ENCODE results near the gene BBOF1.
A peak's percentile ranks its signal among the peaks of the same experiment; 100 is the strongest.

The BBOF1 gene

DNA sequence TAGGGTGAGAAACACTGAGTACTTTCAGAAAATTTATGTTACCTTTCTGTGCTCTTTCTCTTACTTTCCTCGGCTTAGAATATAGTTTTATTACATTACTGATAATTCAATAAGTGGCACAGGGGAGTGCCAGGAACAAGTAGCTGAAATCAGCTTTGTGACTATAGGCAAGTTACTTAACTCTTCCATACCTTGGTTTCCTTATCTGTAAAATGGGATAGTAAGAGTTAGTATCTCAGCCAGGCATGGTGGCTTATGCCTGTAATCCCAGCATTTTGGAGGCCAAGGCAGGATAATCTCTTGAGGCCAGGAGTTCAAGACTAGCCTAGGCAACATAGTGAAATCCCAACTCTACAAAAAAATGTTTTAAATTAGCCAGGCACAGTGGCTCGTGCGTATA is 15.4 kb downstream of the BBOF1 start:
- DNase-seq: no peak

DNA sequence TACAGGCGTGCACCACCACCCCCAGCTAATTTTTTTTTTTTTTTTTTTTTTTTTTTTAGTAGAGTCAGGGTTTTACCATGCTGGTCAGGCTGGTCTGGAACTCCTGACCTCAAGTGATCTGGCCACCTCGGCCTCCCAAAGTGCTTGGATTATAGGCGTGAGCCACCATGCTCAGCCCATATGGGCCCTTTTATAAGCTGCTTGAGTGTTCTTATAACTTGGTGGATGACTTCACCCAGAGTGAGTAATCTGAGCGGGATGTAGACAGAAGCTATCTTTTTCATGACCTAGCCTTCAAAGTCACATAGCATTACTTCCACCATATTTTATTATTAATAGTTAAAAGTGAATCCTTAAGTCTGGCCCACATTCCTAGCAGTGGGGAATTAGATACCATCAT is 16.4 kb downstream of the BBOF1 start:
- no peak for DNase-seq

DNA sequence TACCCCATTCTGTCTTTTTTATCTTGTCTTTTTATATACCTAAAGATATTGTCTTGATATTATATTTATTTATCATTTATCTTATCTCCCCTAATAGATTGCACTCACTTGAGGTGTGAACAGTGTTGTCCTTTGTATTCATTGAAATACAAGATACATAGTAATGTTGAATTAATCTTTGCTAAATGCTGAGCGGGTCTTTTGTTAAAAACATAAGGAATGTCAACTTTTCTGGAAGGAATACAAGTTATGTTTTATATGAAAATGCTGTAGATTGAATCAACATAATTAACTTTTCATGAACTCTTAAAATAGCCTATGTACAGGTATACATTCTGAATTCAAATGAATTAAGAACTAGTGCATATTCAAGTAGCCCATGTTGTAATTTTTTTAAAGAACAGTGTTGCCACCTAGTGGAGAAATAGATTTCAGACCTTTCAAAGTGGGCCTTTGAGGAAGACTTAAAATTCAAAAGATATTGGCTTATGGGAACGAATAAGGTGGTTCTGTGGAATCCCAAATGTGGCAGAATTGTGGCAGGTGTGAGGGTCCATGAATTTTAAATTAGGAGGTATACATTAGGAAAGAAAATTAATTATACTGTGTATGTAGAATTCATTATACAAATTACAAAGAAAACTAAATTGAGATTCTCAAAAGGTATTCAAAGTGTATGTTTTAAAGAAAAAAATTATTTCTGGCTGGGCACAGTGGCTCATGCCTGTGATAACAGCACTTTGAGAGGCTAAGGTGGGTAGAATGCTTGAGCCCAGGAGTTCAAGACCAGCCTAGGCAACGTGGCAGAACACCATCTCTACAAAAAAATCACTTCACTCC is 19.1 kb downstream of the BBOF1 start:
- DNase-seq: no peak

DNA sequence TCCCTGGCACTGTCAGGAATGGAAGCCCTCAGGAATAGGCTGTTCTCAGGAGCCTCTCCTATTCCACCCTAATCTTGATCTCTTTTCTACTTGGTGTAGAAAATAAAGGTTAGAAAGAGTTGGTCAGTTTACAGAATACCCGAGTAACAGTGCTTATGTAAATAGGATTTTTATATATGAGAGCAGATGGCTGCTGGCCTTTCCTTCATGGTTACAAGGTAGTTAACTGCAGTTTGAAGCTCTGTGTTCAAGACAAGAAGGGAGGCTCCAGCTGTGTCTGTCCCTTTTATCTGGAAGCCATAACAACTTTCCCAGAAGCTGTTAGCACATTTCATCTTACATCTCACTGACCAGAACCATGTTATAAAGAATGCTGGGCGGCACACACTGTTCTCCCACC is 23.1 kb downstream of the BBOF1 start:
- no peak for DNase-seq

DNA sequence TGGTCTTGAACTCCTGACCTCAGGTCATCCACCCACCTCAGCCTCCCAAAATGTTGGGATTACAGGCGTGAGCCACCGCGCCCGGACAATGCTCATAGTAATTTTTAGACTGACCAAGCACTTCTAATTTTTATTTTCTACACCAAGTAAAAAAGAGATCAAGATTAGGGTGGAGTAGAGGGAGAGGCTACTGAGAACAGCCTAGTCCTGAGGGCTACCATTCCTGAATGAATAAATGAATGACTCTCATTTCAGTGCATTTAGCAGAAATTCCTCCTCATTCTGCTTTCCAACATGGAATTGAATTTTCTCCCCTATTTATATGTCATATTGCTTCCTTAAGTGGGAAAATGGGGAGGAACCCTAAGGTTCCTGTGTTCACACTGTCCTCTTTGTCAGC is 26.4 kb downstream of the BBOF1 start:
- no peak for DNase-seq

DNA sequence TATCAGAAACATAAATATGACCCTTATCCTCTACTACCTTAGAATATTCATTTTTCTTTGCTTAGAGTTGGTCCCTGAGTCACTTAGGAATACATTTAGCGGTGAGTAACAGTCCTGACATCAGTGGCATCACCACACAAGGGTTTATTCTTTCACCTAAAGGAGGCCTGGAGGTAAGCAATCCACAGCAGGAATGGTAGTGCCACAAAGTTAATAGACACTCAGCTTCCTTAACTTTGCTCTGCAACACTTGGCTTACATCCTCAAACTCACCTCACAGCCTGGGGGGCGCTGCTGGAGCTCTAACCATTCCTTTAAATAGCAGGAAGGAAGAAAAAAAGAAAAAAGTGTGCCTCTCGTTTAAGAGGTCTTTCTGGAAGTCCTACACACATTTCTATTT is 29.1 kb downstream of the BBOF1 start:
- no peak for DNase-seq

GRCh38 chr14:74049876-74050495 is 30.8 kb downstream of the BBOF1 start:
- DNase-seq: no peak

DNA sequence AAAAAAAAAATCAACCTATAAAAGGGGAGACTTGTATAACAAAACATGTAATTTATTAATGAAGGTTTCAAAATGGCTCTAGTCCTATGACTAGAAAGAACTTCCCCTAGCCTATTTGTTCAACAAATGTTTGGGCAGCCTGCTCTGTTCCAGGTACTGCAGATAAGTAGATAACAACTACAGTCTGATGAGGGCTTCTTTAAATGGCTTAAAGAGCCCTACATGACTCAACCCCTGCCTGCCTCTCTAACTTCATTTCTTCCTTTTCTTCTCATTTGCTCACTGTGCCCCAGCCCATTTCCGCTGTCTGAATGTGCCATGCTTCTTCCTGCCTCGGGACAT is 43.6 kb downstream of the BBOF1 start:
- no peak for DNase-seq

DNA sequence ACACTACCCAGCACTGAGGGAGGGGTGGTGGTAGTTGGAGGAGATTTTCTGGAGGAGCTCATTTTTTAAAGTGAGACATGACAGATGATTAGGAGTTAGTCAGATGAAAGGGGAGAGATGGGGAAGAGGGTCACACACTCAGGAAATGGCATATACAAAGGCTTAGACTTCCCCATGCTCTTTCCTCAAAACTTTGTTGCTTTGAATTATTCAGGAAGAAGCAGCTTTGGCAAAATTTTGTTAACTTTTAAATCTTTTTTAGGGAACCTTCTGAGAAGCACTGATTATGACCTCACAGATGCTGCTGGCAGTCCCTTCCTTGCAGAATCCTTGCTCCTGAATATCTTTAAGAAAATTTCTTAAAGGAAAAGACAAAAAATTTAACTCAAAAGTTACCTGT is 45.3 kb downstream of the BBOF1 start:
- no peak for DNase-seq

DNA sequence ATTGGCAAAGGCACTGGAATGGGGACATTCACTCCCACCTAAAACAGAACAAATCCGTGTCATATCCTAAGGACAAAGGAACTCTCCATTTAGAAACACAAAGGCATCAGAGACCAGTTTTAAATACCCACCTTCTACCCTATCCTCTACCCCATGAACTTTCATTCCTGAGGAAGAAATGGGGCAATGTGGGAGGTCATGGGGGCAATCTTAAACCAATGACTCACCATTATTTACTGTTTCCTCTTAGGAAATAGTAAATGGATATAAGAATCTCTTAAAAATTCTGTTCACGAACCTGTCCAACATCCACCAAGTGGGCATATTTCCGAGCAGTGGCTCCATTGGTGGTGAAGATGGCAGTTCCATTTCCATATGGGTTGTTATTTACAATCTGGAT is 45.7 kb downstream of the BBOF1 start:
- DNase-seq: no peak

- DNase-seq: no peak
Measured at GRCh38 chr14:74065746-74066575, 46.8 kb downstream of the BBOF1 start.

- no peak for DNase-seq
Measured at GRCh38 chr14:74077401-74077800, 58.3 kb downstream of the BBOF1 start.

DNA sequence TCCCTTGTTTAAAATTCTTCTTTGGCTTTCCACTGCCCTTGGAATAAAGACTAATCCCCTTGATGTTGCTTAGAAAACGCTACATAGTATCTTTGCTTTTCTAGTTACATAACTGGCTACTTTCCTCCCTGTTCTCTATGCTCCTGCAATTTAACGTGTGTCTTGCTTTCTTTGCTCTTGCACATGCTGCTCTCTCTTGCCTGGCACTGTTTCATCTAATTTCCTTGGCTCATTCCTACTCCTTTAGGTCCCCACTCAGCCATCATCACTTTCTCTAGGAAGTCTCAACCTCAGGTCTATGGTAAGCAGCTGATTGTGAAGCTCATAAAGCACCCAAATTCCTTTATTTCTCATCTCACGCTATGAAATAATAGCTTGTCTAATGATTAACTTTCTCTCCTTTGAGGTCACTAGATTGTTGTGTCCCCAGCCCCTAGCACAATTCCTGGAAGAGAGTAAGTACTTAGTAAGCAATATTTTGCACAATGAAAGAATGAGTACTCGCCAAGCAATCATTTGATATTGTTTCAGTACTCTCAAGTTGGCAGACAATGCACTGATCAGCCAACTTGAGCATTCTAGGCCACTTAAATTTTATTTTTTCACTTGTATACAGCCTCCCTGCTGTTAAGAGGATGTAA is 61.8 kb downstream of the BBOF1 start:
- no peak for DNase-seq

DNA sequence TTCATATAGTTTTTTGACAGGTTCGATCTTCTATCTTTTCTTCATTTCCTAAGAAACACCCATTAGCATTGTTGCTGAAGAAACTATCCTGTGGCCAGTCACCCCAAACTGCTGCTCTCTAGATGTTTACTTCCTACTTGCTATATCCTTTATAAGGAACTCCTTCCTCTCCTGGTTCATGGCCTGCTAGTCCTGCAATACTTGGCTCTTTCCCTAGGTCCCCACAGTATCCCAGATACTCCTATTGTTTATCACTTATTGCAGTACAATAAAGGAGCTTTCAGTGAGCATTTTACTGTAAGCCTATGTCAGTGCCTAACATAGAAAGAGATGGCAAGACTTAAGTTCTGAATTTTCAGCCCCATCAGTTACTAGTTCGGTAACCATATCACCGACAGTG is 62.3 kb downstream of the BBOF1 start:
- DNase-seq: no peak

DNA sequence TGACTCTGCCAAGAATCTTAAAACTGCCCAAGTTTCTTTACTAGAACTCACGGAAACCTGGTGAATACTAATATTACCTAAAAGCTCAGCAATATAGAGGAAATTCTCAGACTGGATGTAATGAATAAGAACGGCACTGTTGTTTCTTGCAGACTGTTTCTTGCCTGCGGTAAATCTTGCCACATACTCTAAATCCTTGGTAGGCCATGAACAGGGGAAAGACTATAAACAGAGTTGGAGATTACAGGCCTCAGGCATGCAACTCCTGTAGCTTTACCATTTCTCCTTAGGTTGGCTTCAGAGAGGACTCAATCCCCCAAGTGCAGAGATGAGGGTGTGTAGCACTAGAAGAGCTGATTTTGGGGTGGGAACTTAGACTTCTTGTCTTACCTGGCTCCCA is 64.0 kb downstream of the BBOF1 start:
- no peak for DNase-seq

GRCh38 chr14:74083784-74084276 is 64.7 kb downstream of the BBOF1 start:
- no peak for DNase-seq

DNA sequence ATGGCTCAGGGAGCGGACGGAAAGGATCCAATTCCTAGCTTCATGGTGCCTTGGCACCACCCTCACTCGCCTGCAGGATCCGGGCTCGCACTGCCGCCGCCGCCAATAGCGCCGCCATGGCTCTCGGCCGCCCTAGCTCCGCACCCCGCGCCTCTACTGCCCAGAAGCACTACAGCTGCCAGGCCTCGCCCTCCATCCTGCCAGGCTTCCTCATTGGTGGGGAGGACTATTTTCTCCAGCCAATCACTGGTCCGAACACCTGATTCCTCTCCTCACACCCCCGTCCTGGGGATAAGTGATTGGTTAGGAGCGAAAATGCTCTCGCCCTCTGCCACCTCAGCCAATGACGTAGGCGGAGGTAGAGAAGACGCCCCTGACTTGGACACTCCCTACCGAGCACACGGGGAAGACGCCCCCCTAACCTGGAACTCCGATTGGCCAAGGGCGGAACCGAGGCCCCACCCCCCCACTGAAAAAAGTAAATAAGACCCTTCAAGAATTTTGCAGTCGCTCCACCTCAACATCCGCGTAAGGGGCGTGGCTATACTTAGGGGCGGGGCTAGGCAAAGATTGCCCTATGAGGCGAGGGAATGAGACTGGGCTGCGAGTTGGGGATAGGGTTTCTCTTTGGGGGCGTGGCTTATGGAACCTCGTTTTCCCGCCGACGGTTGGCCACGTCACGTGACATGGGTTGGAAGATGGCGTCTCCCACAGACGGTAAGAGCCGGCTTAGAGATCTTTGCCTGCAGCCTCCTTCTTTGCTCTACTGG is 65.3 kb downstream of the BBOF1 start, which contains the start of the genes ALDH6A1 and LIN52:
Gene ALDH6A1, minus strand, starts transcription at position 177 of the 770 bp plus-strand sequence. Its CDS starts 59 bp downstream, at position 118.
Gene LIN52, plus strand, starts transcription at position 680 of the 770 bp plus-strand sequence. Its CDS starts 19 bp downstream, at position 699.
- peak; percentile 100 for DNase-seq

DNA sequence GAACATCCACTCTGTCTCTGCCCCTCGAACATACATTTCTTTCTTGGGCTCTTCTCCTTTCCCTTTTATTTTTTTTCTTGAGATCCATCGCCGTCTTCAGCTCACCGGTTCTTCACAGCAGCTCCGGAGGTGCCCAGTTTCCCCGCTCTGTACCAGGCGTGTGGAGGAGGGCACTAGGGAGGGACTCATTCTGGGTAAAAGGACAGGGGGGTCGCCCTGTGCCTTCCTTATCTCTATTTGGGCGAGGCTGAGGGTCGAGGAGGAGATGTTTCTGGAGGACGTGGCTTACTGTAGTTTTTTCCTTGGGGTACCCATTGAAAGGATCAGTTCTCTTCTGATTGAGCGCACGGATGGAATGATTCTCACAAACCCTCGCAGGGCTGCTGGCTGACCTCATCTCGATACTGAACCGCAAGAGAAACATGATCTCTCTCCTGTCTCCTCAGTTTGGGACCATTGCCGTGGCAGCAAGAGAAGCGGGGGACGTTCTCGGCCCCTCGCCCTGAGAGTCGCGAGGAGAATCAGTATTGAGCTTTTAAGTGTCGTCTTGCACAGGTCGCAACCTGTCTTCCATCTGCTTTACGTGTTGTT is 66.0 kb downstream of the BBOF1 start:
- DNase-seq: no peak

- no peak for DNase-seq
Measured at GRCh38 chr14:74085828-74086227, 66.7 kb downstream of the BBOF1 start.

DNA sequence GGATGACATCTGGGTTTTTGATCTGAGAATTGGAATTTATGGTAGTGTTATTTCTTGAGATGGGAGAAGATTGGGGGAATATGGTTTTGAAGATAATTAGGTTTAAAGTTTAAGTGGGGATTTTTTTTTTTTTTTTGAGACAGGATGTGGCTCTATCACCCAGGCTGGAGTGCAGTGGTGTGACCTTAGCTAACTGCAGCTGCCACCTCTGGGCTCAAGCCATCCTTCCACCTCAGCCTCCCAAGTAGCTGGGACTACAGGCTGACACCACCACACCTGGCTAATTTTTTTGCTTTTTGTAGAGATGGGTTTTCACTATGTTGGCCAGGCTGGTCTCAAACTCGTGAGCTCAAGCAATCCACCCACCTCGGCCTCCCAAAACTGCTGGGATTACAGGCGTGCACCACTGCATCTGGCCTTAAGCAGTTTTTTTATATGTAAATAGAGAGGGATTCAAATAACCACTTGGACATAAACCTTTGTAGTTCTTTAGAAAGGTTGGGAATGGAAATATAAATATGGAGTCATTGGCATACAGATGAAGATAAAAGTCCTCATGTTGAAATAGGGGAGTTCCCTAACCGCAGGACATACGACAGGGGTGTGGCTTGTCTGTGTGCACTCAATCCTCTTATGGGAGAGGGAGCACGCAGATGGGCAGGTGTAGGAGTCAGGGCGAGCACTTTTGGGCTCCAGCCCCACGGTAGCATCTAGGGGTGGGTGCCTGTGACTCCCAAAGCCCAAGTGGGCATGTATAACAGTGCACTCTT is 70.3 kb downstream of the BBOF1 start:
- DNase-seq: no peak

- no peak for DNase-seq
Measured at GRCh38 chr14:74105381-74105780, 86.2 kb downstream of the BBOF1 start.

All from activated CD8-positive, alpha-beta memory T cell treated with anti-CD3 and anti-CD28 coated beads, Interleukin-2, amount 50 U/mL, for 4 hours (primary cell).